ENCODE results near the gene TMEM236.

The TMEM236 gene

DNA sequence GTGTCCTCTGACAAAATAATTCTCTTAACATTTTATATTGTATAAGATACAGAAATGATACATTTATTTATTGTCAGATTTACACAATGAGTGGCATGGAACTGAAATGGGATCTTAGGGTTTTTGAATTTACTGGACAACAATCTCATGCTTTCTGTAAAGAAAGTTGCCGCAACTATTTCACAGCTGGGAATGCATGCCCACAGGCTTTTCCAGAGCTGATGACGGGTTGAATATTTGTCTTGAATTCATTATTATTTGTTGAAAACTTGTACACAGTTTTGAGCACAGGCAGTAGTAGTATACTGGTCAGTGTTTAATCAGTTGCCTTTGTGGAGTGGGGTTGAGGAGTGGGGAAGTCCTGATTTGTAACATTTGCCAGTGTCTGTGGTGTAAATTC, 36.6 kb downstream of the TMEM236 start:
- no peak for DNase-seq

DNA sequence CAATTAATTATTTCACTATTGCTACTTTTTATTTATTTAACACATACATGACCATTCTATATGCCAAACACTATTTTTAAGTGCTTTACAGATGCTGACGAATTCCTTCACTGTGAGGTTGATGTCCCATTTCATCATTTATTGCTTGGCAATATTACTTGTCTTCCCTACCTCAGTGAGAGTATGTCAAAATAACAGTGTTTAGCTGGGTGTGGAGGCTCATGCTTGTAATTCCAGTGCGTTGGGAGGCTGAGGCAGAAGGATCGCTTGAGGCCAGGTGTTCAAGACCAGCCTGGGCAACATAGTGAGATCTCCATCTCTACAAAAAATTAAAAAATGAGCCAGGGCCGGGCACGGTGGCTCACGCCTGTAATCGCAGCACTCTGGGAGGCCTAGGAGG, 37.4 kb downstream of the TMEM236 start:
- DNase-seq: no peak

- no peak for DNase-seq
These were observed 38.6 kb downstream of the TMEM236 start for GRCh38 chr10:17790651-17791050.

GRCh38 chr10:17792991-17793390, 41.0 kb downstream of the TMEM236 start:
- no peak for DNase-seq

DNA sequence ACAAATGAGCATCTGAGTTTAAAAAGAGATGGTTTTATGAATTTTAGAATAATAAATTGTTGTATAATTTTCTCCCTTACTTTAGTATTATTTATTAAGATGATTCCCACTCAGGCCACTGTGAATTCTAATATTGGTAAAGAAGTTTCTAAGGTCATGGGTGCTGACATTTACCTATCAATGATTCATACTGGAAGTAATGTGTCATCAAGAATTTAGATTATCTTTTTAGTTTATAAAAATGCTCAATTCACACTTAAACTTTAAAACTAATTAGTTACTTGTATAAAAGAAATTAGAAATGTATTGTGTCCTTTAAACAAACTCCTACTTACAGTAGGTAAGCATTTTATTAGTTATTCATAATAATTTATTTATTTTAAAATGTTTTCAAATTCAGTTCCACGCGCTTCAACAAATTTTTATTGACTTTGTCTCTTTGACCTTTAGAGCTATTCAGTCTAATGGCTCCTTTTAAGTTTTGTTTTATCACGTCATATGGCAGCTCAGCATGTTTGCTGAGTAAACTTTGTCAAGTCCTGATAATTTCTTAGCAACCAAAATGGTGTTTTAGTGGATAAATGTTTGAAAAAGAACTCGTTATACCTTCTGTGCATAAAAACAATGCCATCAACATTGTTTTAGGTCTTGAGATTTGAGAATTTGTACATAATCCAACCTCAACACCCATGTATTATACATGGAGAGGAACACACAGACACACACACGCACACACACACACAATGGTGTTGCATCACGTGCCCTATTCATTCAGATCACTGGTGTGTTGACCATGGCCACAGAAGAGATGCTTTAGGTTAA, 42.0 kb downstream of the TMEM236 start:
- DNase-seq: no peak

DNA sequence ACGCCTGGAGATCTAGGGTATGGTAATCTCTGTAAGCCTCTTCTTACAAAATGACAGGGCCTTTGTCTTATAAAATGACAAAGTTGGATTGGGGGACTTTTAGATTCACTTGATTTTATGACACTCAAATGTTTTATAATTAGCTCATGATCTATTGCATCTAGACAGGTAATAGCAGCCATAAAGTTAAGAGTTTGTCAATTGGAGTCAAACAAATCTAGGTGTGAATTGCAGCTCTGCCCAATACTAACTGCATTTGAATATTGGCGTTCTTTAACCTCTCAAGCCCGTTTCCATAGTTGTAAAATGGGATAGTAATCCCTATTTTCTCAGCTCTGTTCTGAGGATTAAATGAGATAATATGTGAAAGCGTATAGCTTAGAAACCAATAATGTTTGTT, 43.1 kb downstream of the TMEM236 start:
- DNase-seq: no peak

DNA sequence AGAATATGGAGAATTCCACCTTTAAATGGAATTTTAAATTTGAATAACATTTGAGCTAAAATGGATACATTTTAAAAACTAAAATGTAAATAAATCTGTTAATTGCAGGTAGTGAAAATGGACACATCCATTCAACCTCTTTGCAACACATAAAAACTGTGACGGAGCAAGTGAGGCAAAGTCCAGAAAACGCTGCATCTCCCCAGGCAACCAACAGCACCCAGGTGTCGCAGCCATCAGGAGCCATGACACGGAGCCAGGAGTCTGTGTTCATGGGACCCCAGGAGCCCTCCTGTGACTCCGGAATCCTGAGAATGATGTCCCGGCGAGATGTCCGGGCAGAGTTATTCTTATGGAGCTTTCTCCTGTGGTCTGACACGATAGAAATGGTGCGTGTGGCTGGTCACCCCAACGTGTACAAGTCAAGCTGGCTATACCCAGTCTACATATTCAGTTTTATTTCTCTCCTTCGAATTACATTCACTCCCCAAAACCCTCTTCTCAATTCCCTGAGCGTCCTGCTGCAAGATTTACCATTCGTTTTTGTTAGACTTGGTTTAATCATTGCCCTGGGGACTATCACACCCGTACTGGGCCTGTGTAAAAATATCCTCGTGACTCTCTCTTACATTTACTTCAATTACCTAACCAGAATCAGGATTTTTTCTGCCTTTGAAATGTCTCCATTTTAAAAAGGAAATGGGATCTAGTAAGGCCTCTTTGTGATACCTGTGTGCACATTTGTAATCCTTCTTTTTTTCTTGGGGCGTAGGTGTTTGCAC, 44.0 kb downstream of the TMEM236 start:
- DNase-seq: no peak

DNA sequence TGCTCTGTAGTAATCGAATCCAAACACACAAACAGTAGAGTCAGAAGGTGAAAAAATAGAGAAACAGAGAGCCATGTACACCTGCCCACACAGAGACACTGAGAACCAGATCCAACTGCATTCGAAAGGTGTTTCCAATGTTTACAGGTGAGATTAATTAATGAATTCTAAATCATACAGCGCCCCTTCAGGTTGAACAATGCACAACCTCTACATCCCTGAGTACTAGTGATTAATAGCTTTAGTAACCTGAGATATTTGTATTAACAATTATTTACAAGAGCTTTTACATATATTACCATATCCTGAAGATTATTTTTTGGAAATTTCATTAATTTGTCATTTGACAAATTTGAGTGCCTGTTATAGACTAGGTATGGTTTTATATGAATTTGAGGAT, 49.5 kb downstream of the TMEM236 start:
- no peak for DNase-seq

DNA sequence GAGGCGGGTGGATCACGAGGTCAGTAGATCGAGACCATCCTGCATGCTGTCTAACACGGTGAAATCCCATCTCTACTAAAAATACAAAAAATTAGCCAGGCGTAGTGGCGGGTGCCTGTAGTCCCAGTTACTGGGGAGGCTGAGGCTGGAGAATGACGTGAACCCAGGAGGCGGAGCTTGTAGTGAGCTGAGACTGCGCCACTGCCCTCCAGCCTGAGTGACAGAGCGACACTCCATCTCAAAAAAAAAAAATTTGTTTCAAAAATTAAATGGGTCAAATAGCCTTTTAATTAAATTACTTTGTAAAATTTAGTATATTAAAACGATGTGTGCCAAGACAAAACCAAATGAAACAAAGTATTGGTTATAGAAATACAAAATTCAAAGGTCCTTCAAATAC, 50.3 kb downstream of the TMEM236 start:
- DNase-seq: no peak

- DNase-seq: no peak
These were observed 51.0 kb downstream of the TMEM236 start for GRCh38 chr10:17802976-17803375.

DNA sequence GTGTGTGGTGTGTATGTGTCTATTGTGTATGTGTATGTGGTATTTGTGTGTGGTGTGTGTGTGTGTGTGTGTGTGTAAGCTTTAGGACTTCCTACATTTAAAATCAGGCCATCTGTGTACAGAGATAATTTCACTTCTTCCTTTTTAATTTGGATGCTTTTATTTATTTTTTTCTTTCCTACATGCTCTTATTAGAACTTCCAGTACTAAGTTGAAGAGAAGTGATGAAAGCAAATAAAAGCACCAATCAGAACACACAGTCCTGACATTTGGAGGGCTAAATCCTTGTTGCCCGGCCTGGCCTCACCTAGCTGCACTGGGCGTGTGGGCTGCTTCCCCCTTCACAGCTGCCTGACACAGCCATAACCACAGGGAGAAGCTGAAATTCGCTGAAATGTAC, 53.3 kb downstream of the TMEM236 start:
- DNase-seq: no peak

DNA sequence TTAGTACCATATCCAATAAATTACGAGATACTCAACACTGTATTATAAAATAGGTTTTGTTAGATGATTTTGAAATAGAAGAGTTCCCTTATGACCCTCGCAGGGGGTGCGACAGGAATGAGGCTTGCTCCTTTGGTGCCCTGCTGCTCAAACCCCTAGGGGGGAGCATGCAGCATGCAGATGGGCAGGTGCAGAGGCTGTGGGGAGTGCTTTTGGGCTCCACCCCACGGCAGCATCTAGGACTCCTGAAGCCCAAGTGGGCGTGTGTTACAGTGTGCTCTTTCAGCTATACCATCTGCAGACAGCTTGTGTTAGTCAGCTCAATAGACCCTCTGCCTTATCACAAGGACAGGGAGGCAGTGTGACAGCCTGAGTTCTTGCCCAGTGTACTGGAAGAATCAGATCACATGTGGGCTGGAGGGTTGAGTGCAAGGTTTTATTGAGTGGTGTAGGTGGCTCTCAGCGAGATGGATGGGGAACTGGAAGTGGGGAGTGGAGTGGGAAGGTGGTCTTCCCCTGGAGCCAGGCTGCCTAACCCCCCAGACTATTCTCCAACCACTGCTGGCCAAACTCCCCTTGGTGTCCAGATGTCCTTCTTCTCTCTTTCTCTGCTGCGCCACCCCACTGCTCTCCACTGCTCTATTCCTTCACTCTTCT, 54.0 kb downstream of the TMEM236 start:
- peak; percentile 1 to 7 for DNase-seq

GRCh38 chr10:17808971-17809841, 57.2 kb downstream of the TMEM236 start, which contains the start of gene MRC1:
Gene MRC1 (plus strand): TSS chr10:17809348. CDS start chr10:17809466, 118 bp downstream.
- no peak for DNase-seq

- DNase-seq: no peak
These were observed 59.3 kb downstream of the TMEM236 start for GRCh38 chr10:17811146-17811865.

DNA sequence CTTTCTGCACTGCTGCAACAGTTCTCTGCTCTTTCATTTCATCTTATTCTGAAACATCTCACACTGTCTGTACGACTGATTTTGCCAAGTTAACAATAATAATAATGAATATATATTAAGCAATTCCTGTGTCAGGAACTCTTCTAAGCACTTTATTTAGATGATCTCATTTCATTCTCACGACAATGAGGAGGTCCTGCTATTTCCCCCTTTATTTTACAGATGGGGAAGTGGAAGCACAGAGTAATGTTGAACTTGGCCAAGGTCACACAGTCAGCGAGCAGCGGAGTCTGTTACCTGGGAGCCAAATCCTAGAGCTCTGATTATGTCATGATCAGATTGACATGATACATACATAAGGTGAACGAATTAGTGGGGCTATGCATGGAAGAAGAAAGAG, 63.0 kb downstream of the TMEM236 start:
- no peak for DNase-seq

DNA sequence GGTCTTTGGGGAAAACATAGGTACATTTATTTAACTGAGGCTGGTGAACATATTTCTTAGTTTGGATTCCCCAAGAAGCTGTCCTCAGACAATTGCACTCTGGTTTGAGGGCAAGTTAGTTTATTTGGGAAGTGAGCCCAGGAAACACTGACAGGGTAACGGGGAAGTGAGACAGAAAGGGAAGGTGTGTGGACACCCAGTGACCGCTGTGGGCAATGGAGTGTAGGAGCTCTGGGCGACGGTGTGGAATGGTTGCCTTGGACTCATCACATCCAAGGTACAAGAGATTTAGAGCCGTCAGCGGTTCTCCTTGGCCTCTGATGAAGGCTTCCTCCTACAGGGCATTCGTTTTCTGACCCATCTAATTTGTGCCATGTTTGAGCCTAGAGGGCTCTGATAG, 64.2 kb downstream of the TMEM236 start:
- DNase-seq: no peak

DNA sequence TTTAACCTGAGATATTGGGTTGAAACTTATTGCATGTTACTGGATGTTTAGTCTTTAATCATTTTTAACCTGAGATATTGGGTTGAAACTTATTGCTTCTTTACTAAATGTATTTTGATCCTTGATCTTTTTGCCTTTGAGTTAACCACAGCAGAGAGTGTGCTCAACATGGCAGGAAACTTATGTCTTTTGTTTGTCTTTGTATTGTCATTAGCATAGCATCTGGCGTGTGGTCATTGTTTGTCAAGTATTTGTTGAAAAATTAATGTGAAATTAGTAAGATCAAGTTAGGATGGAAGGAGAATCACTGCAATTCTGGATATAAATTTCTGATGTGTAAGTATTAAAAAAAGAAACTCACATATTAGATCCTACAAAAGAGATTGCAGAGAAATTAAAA, 65.3 kb downstream of the TMEM236 start:
- no peak for DNase-seq

GRCh38 chr10:17817790-17818189, 65.8 kb downstream of the TMEM236 start:
- no peak for DNase-seq

- no peak for DNase-seq
These were observed 67.8 kb downstream of the TMEM236 start for GRCh38 chr10:17819836-17820235.

- no peak for DNase-seq
These were observed 68.9 kb downstream of the TMEM236 start for GRCh38 chr10:17820943-17821342.

GRCh38 chr10:17821893-17822292, 69.9 kb downstream of the TMEM236 start:
- DNase-seq: no peak

DNA sequence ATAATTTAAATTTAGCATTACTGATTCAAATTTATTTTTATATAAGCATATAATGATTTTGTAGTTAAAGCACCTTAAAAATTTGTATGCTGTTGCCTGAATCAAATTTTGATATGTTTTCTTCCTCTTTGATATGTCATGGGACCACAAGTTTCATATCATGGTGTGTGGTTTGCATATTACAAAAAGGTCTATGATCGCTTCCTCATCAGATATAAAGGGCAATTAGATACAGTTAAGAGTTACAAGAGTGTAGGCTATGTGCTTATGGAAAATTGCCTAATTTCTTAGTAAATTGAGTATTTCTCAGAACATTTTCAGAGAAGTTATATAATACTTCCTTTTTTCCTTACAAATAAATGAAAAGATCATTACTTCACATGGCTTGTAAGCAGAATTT, 79.3 kb downstream of the TMEM236 start:
- no peak for DNase-seq
